K562 (cell line): ENCODE data around the gene LAMA4.

Experiments used
- BCL6 ChIP-seq: fragments of 250-450 bp; sonication (Bioruptor Pico); IDR thresholded peaks from 2 replicates; pipeline ENCODE4 v1.4.0; 2020
- FOXK2 ChIP-seq, 2 experiments: fragments of 450-650 bp; IDR thresholded peaks in 1 of 2; conservative IDR thresholded peaks in 1 of 2; 2 replicates each; pipeline ENCODE4 v1.6.1; 2016; ENCODE audit warnings: low read depth in 2 of 2, mild to moderate bottlenecking in 1 of 2
- NFRKB ChIP-seq: fragments of 450-650 bp; IDR thresholded peaks from 2 replicates; pipeline ENCODE4 v1.6.1; 2016; ENCODE audit warnings: low read depth
- POLR2A ChIP-seq: fragments of 450-650 bp; conservative IDR thresholded peaks from 2 replicates; pipeline ENCODE4 v1.6.1; 2016
- SIN3B ChIP-seq: fragments of 450-650 bp; IDR thresholded peaks from 2 replicates; pipeline ENCODE4 v1.6.1; 2017; ENCODE audit warnings: low read depth, mild to moderate bottlenecking, moderate library complexity
- SRSF1 ChIP-seq: fragments of 200-400 bp; formaldehyde crosslinking; IDR thresholded peaks from 2 replicates; pipeline ENCODE4 v1.6.1; 2017; ENCODE audit warnings: mild to moderate bottlenecking, low read depth, low read length, moderate library complexity
- ZNF184 ChIP-seq: sonication (generic); formaldehyde crosslinking; IDR thresholded peaks from 2 replicates; pipeline ENCODE4 v1.5.0; 2020; ENCODE audit warnings: missing genetic modification reagents
- TF ChIP-seq, protein P1 (sequence below), 3 experiments: IDR thresholded peaks in 2 of 3; conservative IDR thresholded peaks in 1 of 3; 2 replicates each; pipeline ENCODE4 v1.5.1; 2011 to 2012; ENCODE audit warnings: low read length in 3 of 3, mild to moderate bottlenecking in 3 of 3, control low read depth in 2 of 3, improper control_type of control experiment in 1 of 3, inconsistent platforms in 1 of 3, low read depth in 1 of 3, mixed read lengths in 1 of 3, moderate library complexity in 1 of 3; ENCODE audit not compliant: insufficient read depth in 2 of 3
- TF ChIP-seq, protein P2 (sequence below): sonication (generic); formaldehyde crosslinking; IDR thresholded peaks from 2 replicates; pipeline ENCODE4 v1.8.1; 2022; ENCODE audit warnings: missing genetic modification reagents

DNA sequence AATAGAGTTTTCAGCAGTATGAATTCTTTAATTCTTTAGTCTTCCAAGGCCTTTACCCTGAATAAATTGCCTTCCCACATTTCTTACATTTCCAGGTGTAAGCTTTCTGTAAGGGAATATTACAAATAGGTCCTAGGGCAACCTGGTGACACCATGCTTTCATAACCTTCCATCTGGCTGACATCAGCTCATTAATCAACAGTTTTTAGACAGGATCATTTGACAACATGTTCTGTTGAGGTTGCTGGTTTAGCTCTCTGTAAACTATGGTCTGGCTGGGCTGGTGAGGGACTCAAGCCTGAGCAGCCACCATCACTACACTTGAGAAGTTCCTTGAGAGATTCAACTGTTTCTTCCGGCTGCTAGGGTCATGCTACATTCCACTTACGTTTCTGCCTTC, 147.8 kb downstream of the LAMA4 start:
- TF ChIP-seq POLR2A (no peak), BCL6 (CRISPR knock-in tag) (no peak), NFRKB (no peak), ZNF184 (no peak), SIN3B (no peak), FOXK2 (conservative IDR thresholded peaks at IDR 0.05 in 1 of 2, IDR thresholded peaks at IDR 0.05 in 1 of 2; ENCODE audit: low read depth in 2 of 2) (no peak), SRSF1 (no peak)
- TF ChIP-seq, protein P1, sequence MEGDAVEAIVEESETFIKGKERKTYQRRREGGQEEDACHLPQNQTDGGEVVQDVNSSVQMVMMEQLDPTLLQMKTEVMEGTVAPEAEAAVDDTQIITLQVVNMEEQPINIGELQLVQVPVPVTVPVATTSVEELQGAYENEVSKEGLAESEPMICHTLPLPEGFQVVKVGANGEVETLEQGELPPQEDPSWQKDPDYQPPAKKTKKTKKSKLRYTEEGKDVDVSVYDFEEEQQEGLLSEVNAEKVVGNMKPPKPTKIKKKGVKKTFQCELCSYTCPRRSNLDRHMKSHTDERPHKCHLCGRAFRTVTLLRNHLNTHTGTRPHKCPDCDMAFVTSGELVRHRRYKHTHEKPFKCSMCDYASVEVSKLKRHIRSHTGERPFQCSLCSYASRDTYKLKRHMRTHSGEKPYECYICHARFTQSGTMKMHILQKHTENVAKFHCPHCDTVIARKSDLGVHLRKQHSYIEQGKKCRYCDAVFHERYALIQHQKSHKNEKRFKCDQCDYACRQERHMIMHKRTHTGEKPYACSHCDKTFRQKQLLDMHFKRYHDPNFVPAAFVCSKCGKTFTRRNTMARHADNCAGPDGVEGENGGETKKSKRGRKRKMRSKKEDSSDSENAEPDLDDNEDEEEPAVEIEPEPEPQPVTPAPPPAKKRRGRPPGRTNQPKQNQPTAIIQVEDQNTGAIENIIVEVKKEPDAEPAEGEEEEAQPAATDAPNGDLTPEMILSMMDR (IDR thresholded peaks at IDR 0.05 in 2 of 3, conservative IDR thresholded peaks at IDR 0.05 in 1 of 3; ENCODE audit: insufficient read depth in 2 of 3, low read depth in 1 of 3, low read length in 3 of 3) = no peak
- TF ChIP-seq, protein P2, sequence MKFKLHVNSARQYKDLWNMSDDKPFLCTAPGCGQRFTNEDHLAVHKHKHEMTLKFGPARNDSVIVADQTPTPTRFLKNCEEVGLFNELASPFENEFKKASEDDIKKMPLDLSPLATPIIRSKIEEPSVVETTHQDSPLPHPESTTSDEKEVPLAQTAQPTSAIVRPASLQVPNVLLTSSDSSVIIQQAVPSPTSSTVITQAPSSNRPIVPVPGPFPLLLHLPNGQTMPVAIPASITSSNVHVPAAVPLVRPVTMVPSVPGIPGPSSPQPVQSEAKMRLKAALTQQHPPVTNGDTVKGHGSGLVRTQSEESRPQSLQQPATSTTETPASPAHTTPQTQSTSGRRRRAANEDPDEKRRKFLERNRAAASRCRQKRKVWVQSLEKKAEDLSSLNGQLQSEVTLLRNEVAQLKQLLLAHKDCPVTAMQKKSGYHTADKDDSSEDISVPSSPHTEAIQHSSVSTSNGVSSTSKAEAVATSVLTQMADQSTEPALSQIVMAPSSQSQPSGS (CRISPR knock-in tag) = no peak
